HepG2 (cell line): ENCODE measurements around the gene ZNF433. TPM values are rescaled to one million over a fixed set of nuclear protein-coding genes. Genes with fewer than 3 reads are reported as not detected.

Experiments used
- AGO1 ChIP-seq: fragments of 200-400 bp; formaldehyde crosslinking; IDR thresholded peaks from 2 replicates; pipeline ENCODE4 v1.6.1; 2017; ENCODE audit warnings: mild to moderate bottlenecking, low read depth, low read length, moderate library complexity; ENCODE audit not compliant: poor library complexity, severe bottlenecking
- ARID5B ChIP-seq: IDR thresholded peaks from 2 replicates; pipeline ENCODE4 v1.4.0; 2020; ENCODE audit warnings: mild to moderate bottlenecking, missing genetic modification reagents
- ATF3 ChIP-seq: sonication (generic); formaldehyde crosslinking; IDR thresholded peaks from 2 replicates; pipeline ENCODE4 v1.4.0; 2020; ENCODE audit warnings: missing genetic modification reagents
- CAMTA2 ChIP-seq: sonication (generic); formaldehyde crosslinking; IDR thresholded peaks from 2 replicates; pipeline ENCODE4 v1.4.0; 2020; ENCODE audit warnings: mild to moderate bottlenecking, missing genetic modification reagents, borderline replicate concordance
- EEA1 ChIP-seq: sonication (generic); formaldehyde crosslinking; IDR thresholded peaks from 2 replicates; pipeline ENCODE4 v1.5.1; 2020; ENCODE audit warnings: mild to moderate bottlenecking, missing genetic modification reagents, borderline replicate concordance
- FOXO4 ChIP-seq: sonication (generic); formaldehyde crosslinking; conservative IDR thresholded peaks from 2 replicates; pipeline ENCODE4 v1.8.1; 2023; ENCODE audit warnings: missing genetic modification reagents
- IRF1 ChIP-seq: sonication (generic); formaldehyde crosslinking; IDR thresholded peaks from 2 replicates; pipeline ENCODE4 v1.4.0; 2020; ENCODE audit warnings: low read depth, mild to moderate bottlenecking, missing genetic modification reagents
- MED13 ChIP-seq: sonication (generic); formaldehyde crosslinking; IDR thresholded peaks from 2 replicates; pipeline ENCODE4 v1.5.0; 2020; ENCODE audit warnings: missing genetic modification reagents
- NR0B2 ChIP-seq: sonication (generic); formaldehyde crosslinking; IDR thresholded peaks from 2 replicates; pipeline ENCODE4 v1.4.0; 2020; ENCODE audit warnings: mild to moderate bottlenecking, missing genetic modification reagents
- SIN3A ChIP-seq: IDR thresholded peaks from 2 replicates; pipeline ENCODE4 v1.6.1; 2011; ENCODE audit warnings: low read depth, mild to moderate bottlenecking, control low read depth, low read length, borderline replicate concordance
- SSRP1 ChIP-seq: IDR thresholded peaks from 2 replicates; pipeline ENCODE4 v1.6.1; 2016; ENCODE audit warnings: control low read depth
- ZBTB37 ChIP-seq: sonication (generic); formaldehyde crosslinking; IDR thresholded peaks from 2 replicates; pipeline ENCODE4 v1.4.0; 2020; ENCODE audit warnings: mild to moderate bottlenecking, missing genetic modification reagents
- ZNF18 ChIP-seq: sonication (generic); formaldehyde crosslinking; IDR thresholded peaks from 2 replicates; pipeline ENCODE4 v1.8.0; 2022; ENCODE audit warnings: mild to moderate bottlenecking, missing genetic modification reagents; ENCODE audit not compliant: insufficient replicate concordance
- ZNF264 ChIP-seq: sonication (generic); formaldehyde crosslinking; IDR thresholded peaks from 2 replicates; pipeline ENCODE4 v1.4.0; 2020; ENCODE audit warnings: missing genetic modification reagents
- ZNF543 ChIP-seq: sonication (generic); formaldehyde crosslinking; IDR thresholded peaks from 2 replicates; pipeline ENCODE4 v1.4.0; 2020; ENCODE audit warnings: mild to moderate bottlenecking, missing genetic modification reagents
- ZNF704 ChIP-seq: sonication (generic); formaldehyde crosslinking; IDR thresholded peaks from 2 replicates; pipeline ENCODE4 v1.8.1; 2023; ENCODE audit warnings: mild to moderate bottlenecking, inconsistent platforms, moderate library complexity, missing genetic modification reagents, borderline replicate concordance
- polyA plus RNA-seq, 8 experiments: library from polyadenylated mRNA; depleted of rRNA in 3 of 8; stranded (reverse) in 7 of 8; unstranded in 1 of 8; fragments of >200 nt; fragmentation: Illumina TruSeq in 4 of 8; extraction: Trizol in 4 of 8; gene quantifications; 2 replicates each; pipeline versions ENCODE4 v1.2.1 to v1.2.3, GENCODE V29; 2011 to 2016; ENCODE audit warnings: low read depth in 4 of 8, missing spikeins in 1 of 8, mixed read lengths in 1 of 8; ENCODE audit not compliant: insufficient read depth in 1 of 8
- total RNA-seq, 5 experiments: library from RNA; depleted of rRNA; stranded (reverse); fragments of >200 nt; fragmentation: Illumina TruSeq; extraction: Trizol; gene quantifications; 2 replicates each; pipeline ENCODE4 v1.2.3, GENCODE V29; 2016; ENCODE audit warnings: low read depth in 1 of 5

ZNF433 gene
- total and polyA plus RNA-seq, 2 of the 13 experiments (the other 11 are each of a cell fraction or from before 2014, with no cell fraction given), result 1.8 to 4.9 TPM

- TF ChIP-seq AGO1, result no peak
- TF ChIP-seq SIN3A, result peak; percentile 96
- TF ChIP-seq NR0B2 (CRISPR knock-in tag), result no peak
- TF ChIP-seq SSRP1 (CRISPR knock-in tag), result no peak
- TF ChIP-seq ZNF264, result peak; percentile 48
- TF ChIP-seq ARID5B (CRISPR knock-in tag), result peak; percentile 51
- TF ChIP-seq ZBTB37 (CRISPR knock-in tag), result no peak
- 0 out of 2 replicates have a peak, but pooled peaks have one; percentile 60 for TF ChIP-seq CAMTA2 (CRISPR knock-in tag)
- TF ChIP-seq ZNF543 (CRISPR knock-in tag), result peak; percentile 87
- TF ChIP-seq FOXO4 (CRISPR knock-in tag), result no peak
- no peak for TF ChIP-seq IRF1
- TF ChIP-seq MED13 (CRISPR knock-in tag), result 0 out of 2 replicates have a peak, but pooled peaks have one; percentile 20
- TF ChIP-seq ATF3 (CRISPR knock-in tag), result no peak
- TF ChIP-seq ZNF704 (CRISPR knock-in tag), result peak; percentile 58; the same call in 1 of the 2 replicates
- peak; percentile 62; the same call in 1 of the 2 replicates for TF ChIP-seq EEA1 (CRISPR knock-in tag)
- TF ChIP-seq ZNF18, result peak; percentile 88
Measured at GRCh38 chr19:12052497-12053169, 17.2 kb upstream of the ZNF433 start, which contains the start of gene ZNF878 (continued).
